ENCODE measurements around the gene VTI1A. TPM values are rescaled to one million over a fixed set of nuclear protein-coding genes. Genes with fewer than 3 reads are reported as not detected.

The VTI1A gene
- total RNA-seq, 1 experiment from 2014 or later: 15.7 TPM

- DNase-seq (ENCODE audit: low read depth): no peak
These were observed 99.5 kb downstream of the VTI1A start for GRCh38 chr10:112546474-112546873.

GRCh38 chr10:112548535-112549276 lies 101.7 kb downstream of the VTI1A start:
- DNase-seq (ENCODE audit: low read depth): no peak

- DNase-seq (ENCODE audit: low read depth): no peak
These were observed 105.6 kb downstream of the VTI1A start for GRCh38 chr10:112552593-112553110.

- no peak for DNase-seq (ENCODE audit: low read depth)
These were observed 106.3 kb downstream of the VTI1A start for GRCh38 chr10:112553315-112553714.

- no peak for DNase-seq (ENCODE audit: low read depth)
These were observed 107.2 kb downstream of the VTI1A start for GRCh38 chr10:112554263-112554662.

GRCh38 chr10:112557197-112557596 lies 110.2 kb downstream of the VTI1A start:
- no peak for DNase-seq (ENCODE audit: low read depth)

GRCh38 chr10:112558476-112559142 lies 111.6 kb downstream of the VTI1A start:
- no peak for DNase-seq (ENCODE audit: low read depth)

- no peak for DNase-seq (ENCODE audit: low read depth)
These were observed 112.3 kb downstream of the VTI1A start for GRCh38 chr10:112559349-112559748.

- DNase-seq (ENCODE audit: low read depth): no peak
These were observed 115.1 kb downstream of the VTI1A start for GRCh38 chr10:112562122-112562521.

- no peak for DNase-seq (ENCODE audit: low read depth)
These were observed 116.0 kb downstream of the VTI1A start for GRCh38 chr10:112562809-112563663.

GRCh38 chr10:112564337-112564736 lies 117.3 kb downstream of the VTI1A start:
- no peak for DNase-seq (ENCODE audit: low read depth)

- DNase-seq (ENCODE audit: low read depth): peak; percentile 40
These were observed 118.5 kb downstream of the VTI1A start for GRCh38 chr10:112565434-112566053.

- DNase-seq (ENCODE audit: low read depth): no peak
These were observed 123.6 kb downstream of the VTI1A start for GRCh38 chr10:112570585-112570984.

- DNase-seq (ENCODE audit: low read depth): no peak
These were observed 132.6 kb downstream of the VTI1A start for GRCh38 chr10:112579578-112579977.

GRCh38 chr10:112580267-112580666 lies 133.3 kb downstream of the VTI1A start:
- no peak for DNase-seq (ENCODE audit: low read depth)

- DNase-seq (ENCODE audit: low read depth): no peak
These were observed 134.9 kb downstream of the VTI1A start for GRCh38 chr10:112581921-112582320.

GRCh38 chr10:112583236-112583939 lies 136.4 kb downstream of the VTI1A start:
- no peak for DNase-seq (ENCODE audit: low read depth)

- DNase-seq (ENCODE audit: low read depth): peak; percentile 17
These were observed 137.3 kb downstream of the VTI1A start for GRCh38 chr10:112584276-112584675.

GRCh38 chr10:112585126-112585525 lies 138.1 kb downstream of the VTI1A start:
- DNase-seq (ENCODE audit: low read depth): peak; percentile 50

- DNase-seq (ENCODE audit: low read depth): no peak
These were observed 138.9 kb downstream of the VTI1A start for GRCh38 chr10:112585960-112586359.

- DNase-seq (ENCODE audit: low read depth): no peak
These were observed 140.7 kb downstream of the VTI1A start for GRCh38 chr10:112587729-112588128.

Data from Daoy (cell line).